ENCODE results near the gene SND1. TPM values are rescaled to one million over a fixed set of nuclear protein-coding genes. Genes with fewer than 3 reads are reported as not detected.

Gene SND1
- total and polyA plus RNA-seq, 7 experiments from 2014 or later, result 68.6 to 253 (median 137) TPM

DNA sequence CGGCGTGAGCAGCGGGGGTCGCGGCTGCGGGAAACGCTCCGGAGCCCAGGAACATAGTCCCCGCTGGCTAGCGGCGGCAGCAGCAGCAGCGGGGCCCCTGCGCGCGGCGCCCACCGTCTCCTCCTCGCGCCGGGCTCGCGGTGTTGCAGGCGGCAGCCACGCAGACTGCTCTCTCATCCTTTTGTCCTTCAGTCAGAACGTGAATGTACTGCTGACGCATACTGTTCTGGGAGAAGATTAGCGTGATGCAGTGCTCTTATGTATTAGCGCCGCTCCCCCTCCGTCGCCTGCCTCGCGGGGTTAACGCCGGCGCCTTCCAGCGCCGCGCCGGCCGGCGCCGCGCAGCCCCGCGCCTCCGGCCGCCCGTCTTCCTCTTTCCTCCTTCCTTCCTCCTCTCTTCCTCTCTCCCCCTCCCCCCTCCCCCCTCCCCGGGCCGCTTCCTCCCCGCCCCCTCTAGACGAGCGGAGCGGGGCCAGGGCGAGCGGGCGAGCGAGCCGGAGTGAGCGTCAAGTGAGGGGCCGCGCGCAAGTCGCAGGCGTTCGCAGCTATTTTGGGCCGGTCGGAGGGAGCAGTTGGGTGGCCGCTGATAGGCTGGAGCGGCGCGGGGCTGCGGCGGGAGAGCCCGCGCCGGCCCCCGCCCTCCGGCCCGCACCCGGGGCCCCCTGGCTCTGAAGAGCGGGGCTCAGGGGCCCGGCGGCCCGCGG, 380.1 kb downstream of the SND1 start:
- H3K36me3 Mint-ChIP-seq, result peaks cover 8 to 16% (median 13%) of the 10 kb centered on the region in 5 donors
- H3K4me1 Mint-ChIP-seq, result peaks cover 6 to 36% (median 23%) of the 10 kb centered on the region in 7 donors
- no peaks in the 10 kb centered on the region for H3K9me3 ChIP-seq (ENCODE audit: control insufficient read depth in 2 of 3, low read length in 3 of 3)
- DNase-seq (peak; percentile 29 to 63 (median 53)), ATAC-seq (peak; percentile 92)
- peaks cover 0 to 7% (median 0%) of the 10 kb centered on the region in 3 experiments for H3K36me3 ChIP-seq (ENCODE audit: control insufficient read depth in 2 of 3, insufficient read depth in 3 of 3, low read length in 3 of 3)
- H3K27ac Mint-ChIP-seq, result peak overlapping the region in 3 of 9 donors; percentile 74 to 76 (median 74)
- no peaks in the 10 kb centered on the region for H3K9me3 Mint-ChIP-seq
- H3K4me3 ChIP-seq (ENCODE audit: low read length), result peak overlapping the region; percentile 61
- peak overlapping the region; percentile 84 to 97 (median 92) for H3K4me3 Mint-ChIP-seq
- ChIA-PET CTCF (interaction anchor here (0.8 kb wide), 1 partner anchor 77 kb away, joined by 3 read pairs; no protein-coding TSS in a partner anchor), POLR2A (no interaction called here)
- H3K4me1 ChIP-seq (ENCODE audit: control insufficient read depth in 2 of 2, insufficient read depth in 2 of 2, low read length in 2 of 2), result no peaks in the 10 kb centered on the region
- H3K27me3 ChIP-seq (ENCODE audit: control insufficient read depth in 2 of 2, insufficient read depth in 2 of 2, low read length in 2 of 2), result no peaks in the 10 kb centered on the region
- H3K27ac ChIP-seq (ENCODE audit: low read depth, low read length), result no peak overlapping the region
- intact Hi-C loops (cut with micrococcal nuclease), result loop anchor here (1.0 to 10.0 kb wide), 5 partner anchors 75 to 380 kb away; partner anchors contain the start of gene SND1 (in 1 of the 2)
- H3K27me3 Mint-ChIP-seq, result peaks cover 0 to 34% (median 7%) of the 10 kb centered on the region in 5 donors

DNA sequence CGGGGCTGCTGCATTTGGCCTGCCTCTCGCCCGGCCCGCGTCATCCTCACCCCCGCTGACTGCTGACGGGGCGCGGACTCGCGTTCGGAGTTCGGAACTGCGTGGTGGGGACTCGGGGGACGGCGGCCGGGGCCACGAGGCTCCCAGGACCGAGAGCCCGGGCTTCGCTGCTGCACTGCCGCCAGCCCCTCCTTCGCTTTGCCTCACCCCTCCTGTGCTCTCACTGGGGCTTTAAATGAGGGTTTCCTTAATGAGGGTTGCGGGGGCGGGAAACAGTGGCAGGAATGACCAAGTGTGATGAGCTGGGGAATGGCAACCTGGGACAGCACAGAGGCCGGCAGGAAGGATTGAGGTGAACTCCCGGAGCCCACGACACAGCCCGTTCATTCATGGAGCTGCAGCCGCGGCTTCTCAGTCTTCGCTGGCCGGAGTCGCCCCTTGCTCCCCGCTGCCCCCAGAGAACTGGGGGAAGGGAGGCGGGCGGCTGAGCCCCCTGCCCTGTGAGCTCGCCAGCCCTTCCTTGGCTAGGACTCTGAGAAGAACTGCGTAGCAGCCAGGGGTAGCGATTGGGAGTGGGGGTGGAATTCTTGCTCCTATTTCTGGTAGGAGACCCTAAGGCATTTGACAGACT, 380.7 kb downstream of the SND1 start:
- H3K4me3 ChIP-seq (ENCODE audit: low read length), result no peak overlapping the region
- Mint-ChIP-seq H3K27ac (no peak overlapping the region), H3K4me3 (peak overlapping the region in 9 of 10 donors; percentile 59 to 92 (median 69)), H3K27me3 (peaks cover 0 to 34% (median 7%) of the 10 kb centered on the region in 5 donors), H3K9me3 (no peaks in the 10 kb centered on the region), H3K36me3 (peaks cover 8 to 13% (median 10%) of the 10 kb centered on the region in 5 donors), H3K4me1 (peaks cover 5 to 29% (median 17%) of the 10 kb centered on the region in 7 donors)
- no peak overlapping the region for H3K27ac ChIP-seq (ENCODE audit: low read depth, low read length)
- DNase-seq (peak in 4 of 9 donors; percentile 18 to 23 (median 18)), ATAC-seq (no peak)
- ChIA-PET CTCF (interaction anchor here (0.7 kb wide), 1 partner anchor 220 kb away, joined by 3 read pairs; no protein-coding TSS in a partner anchor), POLR2A (no interaction called here)
- no peaks in the 10 kb centered on the region for H3K27me3 ChIP-seq (ENCODE audit: control insufficient read depth in 2 of 2, insufficient read depth in 2 of 2, low read length in 2 of 2)
- peaks cover 0 to 7% (median 0%) of the 10 kb centered on the region in 3 experiments for H3K36me3 ChIP-seq (ENCODE audit: control insufficient read depth in 2 of 3, insufficient read depth in 3 of 3, low read length in 3 of 3)
- no peaks in the 10 kb centered on the region for H3K4me1 ChIP-seq (ENCODE audit: control insufficient read depth in 2 of 2, insufficient read depth in 2 of 2, low read length in 2 of 2)
- intact Hi-C loops (cut with micrococcal nuclease), result loop anchor here (5.0 to 10.0 kb wide), 4 partner anchors 75 to 380 kb away; partner anchors contain the start of gene SND1 (in 1 of the 2)
- H3K9me3 ChIP-seq (ENCODE audit: control insufficient read depth in 2 of 3, low read length in 3 of 3), result no peaks in the 10 kb centered on the region

DNA sequence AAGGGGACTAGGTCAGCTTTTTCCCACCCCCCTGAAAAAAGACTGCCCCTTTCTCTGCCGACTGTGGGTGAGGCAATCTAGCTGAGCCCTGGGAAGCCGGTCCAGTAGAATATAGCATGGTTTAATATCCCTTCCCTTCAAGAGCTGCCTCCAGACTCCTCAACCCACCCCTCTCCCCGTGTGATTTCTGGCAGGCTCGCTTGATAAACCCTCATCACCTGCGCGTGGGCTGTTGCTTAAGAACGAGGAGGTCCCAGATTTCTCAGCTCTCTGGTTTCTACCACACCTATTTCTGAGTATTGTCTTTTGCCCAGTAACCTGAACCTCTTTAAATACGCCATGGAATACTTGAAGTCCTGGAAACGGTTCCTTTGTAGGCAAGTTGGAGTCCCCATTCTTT, 381.3 kb downstream of the SND1 start:
- ChIA-PET POLR2A (no interaction called here), CTCF (interaction anchor here (0.7 kb wide), 1 partner anchor 220 kb away, joined by 3 read pairs; no protein-coding TSS in a partner anchor)
- H3K9me3 ChIP-seq (ENCODE audit: control insufficient read depth in 2 of 3, low read length in 3 of 3), result no peaks in the 10 kb centered on the region
- ATAC-seq, result no peak
- H3K9me3 Mint-ChIP-seq, result no peaks in the 10 kb centered on the region
- H3K27ac ChIP-seq (ENCODE audit: low read depth, low read length), result no peak overlapping the region
- H3K36me3 ChIP-seq (ENCODE audit: control insufficient read depth in 2 of 3, insufficient read depth in 3 of 3, low read length in 3 of 3), result peaks cover 0 to 7% (median 0%) of the 10 kb centered on the region in 3 experiments
- H3K36me3 Mint-ChIP-seq, result peaks cover 8 to 13% (median 10%) of the 10 kb centered on the region in 5 donors
- peak overlapping the region in 1 of 9 donors; percentile 47 for H3K27ac Mint-ChIP-seq
- DNase-seq, result no peak
- no peak overlapping the region for H3K4me3 ChIP-seq (ENCODE audit: low read length)
- H3K27me3 ChIP-seq (ENCODE audit: control insufficient read depth in 2 of 2, insufficient read depth in 2 of 2, low read length in 2 of 2), result no peaks in the 10 kb centered on the region
- peaks cover 5 to 24% (median 17%) of the 10 kb centered on the region in 7 donors for H3K4me1 Mint-ChIP-seq
- H3K4me3 Mint-ChIP-seq, result peak overlapping the region; percentile 40 to 92 (median 68)
- H3K27me3 Mint-ChIP-seq, result peaks cover 0 to 34% (median 7%) of the 10 kb centered on the region in 5 donors
- H3K4me1 ChIP-seq (ENCODE audit: control insufficient read depth in 2 of 2, insufficient read depth in 2 of 2, low read length in 2 of 2), result no peaks in the 10 kb centered on the region
- intact Hi-C loops (cut with micrococcal nuclease), result loop anchor here (5.0 to 10.0 kb wide), 4 partner anchors 74 to 381 kb away; partner anchors contain the start of gene SND1 (in 1 of the 2)

DNA sequence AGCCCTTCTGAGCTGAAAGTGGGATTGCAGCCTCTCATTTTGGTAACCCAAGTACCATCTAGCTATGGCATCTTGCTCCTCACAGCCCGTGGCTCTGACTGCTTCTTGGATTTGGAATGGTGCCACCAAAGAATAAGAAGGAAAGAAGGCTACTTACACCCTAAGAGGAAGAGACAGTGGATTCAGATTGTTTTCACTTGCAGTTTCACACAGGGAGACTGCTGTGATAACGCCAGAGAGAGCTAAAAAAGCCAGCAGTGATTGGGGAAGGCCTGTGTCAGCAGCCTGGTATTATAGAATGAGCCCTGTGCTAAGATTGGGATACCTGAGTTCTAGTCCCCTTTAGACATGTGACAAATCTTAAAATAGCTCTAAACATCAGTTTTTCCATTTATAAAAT, 382.8 kb downstream of the SND1 start:
- ChIA-PET CTCF (no interaction called here), POLR2A (interaction anchor here (1.0 kb wide), 1 partner anchor 10 kb away, joined by 3 read pairs; no protein-coding TSS in a partner anchor)
- Histone ChIP-seq H3K27me3 (ENCODE audit: control insufficient read depth in 2 of 2, insufficient read depth in 2 of 2, low read length in 2 of 2) (no peaks in the 10 kb centered on the region), H3K27ac (ENCODE audit: low read depth, low read length) (no peak overlapping the region), H3K36me3 (ENCODE audit: control insufficient read depth in 2 of 3, insufficient read depth in 3 of 3, low read length in 3 of 3) (no peaks in the 10 kb centered on the region), H3K9me3 (ENCODE audit: control insufficient read depth in 2 of 3, low read length in 3 of 3) (no peaks in the 10 kb centered on the region), H3K4me3 (ENCODE audit: low read length) (no peak overlapping the region), H3K4me1 (ENCODE audit: control insufficient read depth in 2 of 2, insufficient read depth in 2 of 2, low read length in 2 of 2) (no peaks in the 10 kb centered on the region)
- H3K4me1 Mint-ChIP-seq, result peaks cover 4 to 18% (median 8%) of the 10 kb centered on the region in 7 donors
- ATAC-seq (no peak), DNase-seq (no peak)
- peaks cover 0 to 27% (median 0%) of the 10 kb centered on the region in 5 donors for H3K27me3 Mint-ChIP-seq
- peak overlapping the region in 1 of 9 donors; percentile 8 for H3K27ac Mint-ChIP-seq
- intact Hi-C loops (cut with micrococcal nuclease), result loop anchor here (1.0 to 10.0 kb wide), 6 partner anchors 72 to 383 kb away; partner anchors contain the start of gene SND1 (in 1 of the 2)
- no peaks in the 10 kb centered on the region for H3K9me3 Mint-ChIP-seq
- peaks cover 0 to 2% (median 0%) of the 10 kb centered on the region in 5 donors for H3K36me3 Mint-ChIP-seq
- H3K4me3 Mint-ChIP-seq, result no peak overlapping the region

DNA sequence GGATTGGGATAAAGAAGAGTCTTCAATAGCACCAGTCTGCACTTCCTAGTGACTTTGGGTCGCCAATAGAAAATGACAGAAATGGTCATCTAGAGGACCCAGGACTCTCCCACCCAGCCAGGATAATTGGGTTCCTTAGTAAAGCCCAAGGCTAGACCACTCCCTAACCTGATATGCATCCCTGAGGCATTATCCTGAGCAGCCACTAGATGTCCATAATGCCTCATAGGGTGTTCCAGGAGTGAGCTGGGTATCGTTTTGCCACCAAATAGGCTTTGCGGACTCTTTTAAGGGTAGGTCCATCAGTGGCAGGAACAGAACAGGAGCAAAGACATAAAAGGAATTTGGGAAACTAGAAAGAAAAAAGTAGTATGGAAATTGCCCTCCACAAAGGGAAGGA, 383.7 kb downstream of the SND1 start:
- Mint-ChIP-seq H3K36me3 (peaks cover 0 to 2% (median 0%) of the 10 kb centered on the region in 5 donors), H3K27me3 (peaks cover 0 to 18% (median 0%) of the 10 kb centered on the region in 5 donors), H3K9me3 (no peaks in the 10 kb centered on the region), H3K4me3 (no peak overlapping the region), H3K4me1 (peaks cover 3 to 13% (median 10%) of the 10 kb centered on the region in 7 donors), H3K27ac (no peak overlapping the region)
- ATAC-seq (no peak), DNase-seq (no peak)
- intact Hi-C loops (cut with micrococcal nuclease), result loop anchor here (1.0 to 10.0 kb wide), 3 partner anchors 99 to 174 kb away; no protein-coding TSS in a partner anchor
- Histone ChIP-seq H3K9me3 (ENCODE audit: control insufficient read depth in 2 of 3, low read length in 3 of 3) (no peaks in the 10 kb centered on the region), H3K36me3 (ENCODE audit: control insufficient read depth in 2 of 3, insufficient read depth in 3 of 3, low read length in 3 of 3) (no peaks in the 10 kb centered on the region), H3K27ac (ENCODE audit: low read depth, low read length) (no peak overlapping the region), H3K4me3 (ENCODE audit: low read length) (no peak overlapping the region), H3K27me3 (ENCODE audit: control insufficient read depth in 2 of 2, insufficient read depth in 2 of 2, low read length in 2 of 2) (no peaks in the 10 kb centered on the region), H3K4me1 (ENCODE audit: control insufficient read depth in 2 of 2, insufficient read depth in 2 of 2, low read length in 2 of 2) (no peaks in the 10 kb centered on the region)
- CTCF ChIA-PET, result interaction anchor here (0.7 kb wide), 1 partner anchor 176 kb away, joined by 3 read pairs; no protein-coding TSS in a partner anchor
- POLR2A ChIA-PET, result interaction anchor here (1.0 kb wide), 1 partner anchor 9 kb away, joined by 3 read pairs; no protein-coding TSS in a partner anchor

DNA sequence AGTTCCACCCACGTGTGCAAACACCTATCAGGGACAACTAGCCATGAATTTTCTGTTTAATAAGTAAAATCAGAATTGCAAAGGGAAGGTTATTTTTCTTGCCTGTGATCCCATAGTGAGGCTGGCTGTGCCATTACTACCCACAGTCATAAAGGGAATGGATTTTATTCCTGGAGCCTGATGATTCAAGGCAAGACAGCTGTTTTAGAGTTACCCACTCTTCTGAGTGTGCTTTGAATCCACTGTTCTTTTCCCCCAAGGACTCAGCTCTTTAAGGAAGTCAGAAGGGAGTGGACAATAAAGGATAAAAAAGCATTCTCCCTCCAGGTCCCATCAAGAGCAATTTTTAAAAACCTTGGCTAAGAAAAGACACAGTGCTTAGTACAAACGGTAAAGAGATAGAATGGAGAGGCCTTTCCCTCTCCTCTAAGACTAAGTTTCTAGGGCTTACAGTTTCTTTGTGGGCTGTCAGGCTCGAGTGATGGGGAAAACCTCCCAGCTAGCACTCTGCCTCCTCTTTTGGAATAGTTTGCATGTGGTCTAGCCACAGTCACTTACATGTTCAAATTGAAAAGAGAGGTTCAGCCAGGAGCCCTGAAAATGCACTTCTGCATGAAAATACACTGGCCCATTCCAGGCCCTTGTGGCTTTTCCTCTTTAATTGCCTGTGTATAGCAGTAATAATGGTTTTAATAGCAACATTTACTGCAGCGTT, 384.4 kb downstream of the SND1 start:
- H3K36me3 ChIP-seq (ENCODE audit: control insufficient read depth in 2 of 3, insufficient read depth in 3 of 3, low read length in 3 of 3), result no peaks in the 10 kb centered on the region
- Mint-ChIP-seq H3K4me3 (no peak overlapping the region), H3K36me3 (peaks cover 0 to 2% (median 0%) of the 10 kb centered on the region in 5 donors), H3K27me3 (peaks cover 0 to 17% (median 0%) of the 10 kb centered on the region in 5 donors), H3K9me3 (no peaks in the 10 kb centered on the region), H3K4me1 (peaks cover 2 to 14% (median 10%) of the 10 kb centered on the region in 7 donors), H3K27ac (no peak overlapping the region)
- H3K4me1 ChIP-seq (ENCODE audit: control insufficient read depth in 2 of 2, insufficient read depth in 2 of 2, low read length in 2 of 2), result no peaks in the 10 kb centered on the region
- intact Hi-C loops (cut with micrococcal nuclease), result loop anchor here in 1 of 2 donors (10.0 kb wide), 1 partner anchor 168 kb away; no protein-coding TSS in a partner anchor
- CTCF ChIA-PET, result interaction anchor here (0.7 kb wide), 1 partner anchor 175 kb away, joined by 3 read pairs; no protein-coding TSS in a partner anchor
- H3K9me3 ChIP-seq (ENCODE audit: control insufficient read depth in 2 of 3, low read length in 3 of 3), result no peaks in the 10 kb centered on the region
- POLR2A ChIA-PET, result no interaction called here
- DNase-seq (no peak), ATAC-seq (no peak)
- no peaks in the 10 kb centered on the region for H3K27me3 ChIP-seq (ENCODE audit: control insufficient read depth in 2 of 2, insufficient read depth in 2 of 2, low read length in 2 of 2)
- H3K27ac ChIP-seq (ENCODE audit: low read depth, low read length), result no peak overlapping the region
- H3K4me3 ChIP-seq (ENCODE audit: low read length), result no peak overlapping the region
